Choroid plexus epithelial cell (primary cell): ENCODE measurements around the gene C1orf141.

ENCODE experiments used
- DNase-seq: peaks from one replicate; pipeline ENCODE4 v3.0.0-alpha.2; 2010; ENCODE audit warnings: low read depth
- H3K4me3 ChIP-seq: 2 replicates; pipeline ENCODE4 v1.5.1; 2011; ENCODE audit warnings: low read depth, mild to moderate bottlenecking, control low read depth, low read length, moderate library complexity
- TF ChIP-seq, protein P1 (sequence below): conservative IDR thresholded peaks from 2 replicates; pipeline ENCODE4 v1.5.1; 2011; ENCODE audit warnings: low read depth, mild to moderate bottlenecking, control low read depth, inconsistent platforms, low read length, moderate library complexity

C1orf141 gene

GRCh38 chr1:67058761-67059160 lies 76.0 kb downstream of the C1orf141 start:
- TF ChIP-seq, protein P1, sequence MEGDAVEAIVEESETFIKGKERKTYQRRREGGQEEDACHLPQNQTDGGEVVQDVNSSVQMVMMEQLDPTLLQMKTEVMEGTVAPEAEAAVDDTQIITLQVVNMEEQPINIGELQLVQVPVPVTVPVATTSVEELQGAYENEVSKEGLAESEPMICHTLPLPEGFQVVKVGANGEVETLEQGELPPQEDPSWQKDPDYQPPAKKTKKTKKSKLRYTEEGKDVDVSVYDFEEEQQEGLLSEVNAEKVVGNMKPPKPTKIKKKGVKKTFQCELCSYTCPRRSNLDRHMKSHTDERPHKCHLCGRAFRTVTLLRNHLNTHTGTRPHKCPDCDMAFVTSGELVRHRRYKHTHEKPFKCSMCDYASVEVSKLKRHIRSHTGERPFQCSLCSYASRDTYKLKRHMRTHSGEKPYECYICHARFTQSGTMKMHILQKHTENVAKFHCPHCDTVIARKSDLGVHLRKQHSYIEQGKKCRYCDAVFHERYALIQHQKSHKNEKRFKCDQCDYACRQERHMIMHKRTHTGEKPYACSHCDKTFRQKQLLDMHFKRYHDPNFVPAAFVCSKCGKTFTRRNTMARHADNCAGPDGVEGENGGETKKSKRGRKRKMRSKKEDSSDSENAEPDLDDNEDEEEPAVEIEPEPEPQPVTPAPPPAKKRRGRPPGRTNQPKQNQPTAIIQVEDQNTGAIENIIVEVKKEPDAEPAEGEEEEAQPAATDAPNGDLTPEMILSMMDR: no peak
- no peak overlapping the region for H3K4me3 ChIP-seq
- DNase-seq: peak; percentile 27

DNA sequence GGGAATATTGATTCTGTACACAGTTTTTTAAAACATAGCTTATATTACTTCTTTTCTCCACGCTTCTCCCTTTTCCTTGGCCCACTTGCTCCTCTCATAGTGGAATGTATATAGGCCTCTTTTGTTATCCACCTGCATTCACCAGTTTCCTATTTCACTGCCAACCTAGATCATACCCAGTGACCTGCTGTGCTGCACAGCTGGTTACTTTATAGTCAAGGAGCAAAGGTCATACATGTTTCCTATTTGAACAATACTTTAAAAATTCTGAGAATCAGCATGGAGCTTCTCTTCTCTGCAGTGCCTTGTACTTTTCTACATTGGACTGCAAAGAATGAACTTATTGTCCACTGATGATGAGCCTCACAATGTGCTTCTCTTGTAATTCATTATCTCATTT lies 76.5 kb downstream of the C1orf141 start:
- DNase-seq: peak; percentile 15
- TF ChIP-seq, protein P1: no peak
- no peak overlapping the region for H3K4me3 ChIP-seq

GRCh38 chr1:67053785-67054772 lies 80.7 kb downstream of the C1orf141 start, which contains the start of gene SLC35D1:
TSS of gene SLC35D1 (minus strand) at chr1:67054148. CDS start at chr1:67054013, 135 bp downstream.
- peak within 1 kb of the TSS; percentile 88 for H3K4me3 ChIP-seq
- TF ChIP-seq, protein P1: no peak
- DNase-seq: peak; percentile 52

DNA sequence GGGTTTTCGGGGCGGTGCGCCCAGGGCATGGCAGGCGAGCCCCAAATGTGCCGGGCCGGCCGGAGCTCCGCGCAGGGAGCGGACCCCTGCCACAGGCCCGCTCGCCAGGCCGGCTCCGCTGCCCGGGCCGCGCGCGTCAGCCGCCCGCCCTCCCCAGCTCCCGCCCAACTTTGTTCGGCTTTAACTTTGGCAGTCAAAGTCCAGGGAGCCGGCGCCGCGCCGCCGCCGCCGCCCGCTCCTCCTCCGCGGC lies 81.3 kb downstream of the C1orf141 start:
- DNase-seq: no peak
- peak overlapping the region; percentile 88 for H3K4me3 ChIP-seq
- TF ChIP-seq, protein P1: no peak

DNA sequence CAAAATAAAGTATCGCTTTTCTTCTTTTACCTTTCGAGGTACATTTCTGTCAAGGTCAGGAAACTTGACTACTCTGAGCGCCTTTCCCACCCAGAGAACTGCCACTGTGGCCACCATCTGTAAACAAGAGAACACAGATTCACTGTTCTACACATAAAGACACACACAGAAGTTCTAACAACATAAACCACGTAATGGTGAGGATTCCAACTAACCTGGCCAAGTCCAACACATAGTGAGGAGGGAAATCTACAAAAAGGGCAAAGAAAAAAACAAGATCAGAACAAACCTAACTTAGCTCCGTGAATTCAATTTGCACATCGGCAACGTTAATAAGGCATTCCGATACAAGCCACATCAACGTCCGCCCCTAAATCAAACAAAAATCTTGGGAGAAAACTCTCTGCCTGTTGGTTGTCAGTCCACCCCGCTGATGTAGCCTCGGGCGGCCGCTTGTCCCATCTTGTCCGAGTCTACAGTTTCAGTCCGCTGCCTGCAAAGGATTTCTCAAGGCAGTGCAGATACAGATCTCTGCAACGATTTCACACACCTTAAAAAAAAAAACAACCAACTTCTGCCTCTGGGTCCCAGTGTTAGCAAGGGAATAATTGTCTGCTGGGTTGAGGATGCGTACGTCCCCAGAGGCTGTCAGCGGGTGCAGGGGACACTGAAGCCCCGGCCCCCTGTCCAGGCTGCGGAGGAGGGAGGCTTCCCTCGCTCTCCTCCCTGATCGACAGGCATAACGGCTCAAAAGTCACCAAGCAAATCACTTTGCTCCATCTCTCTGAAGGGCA lies 81.8 kb downstream of the C1orf141 start:
- peak overlapping the region; percentile 88 for H3K4me3 ChIP-seq
- TF ChIP-seq, protein P1: no peak
- DNase-seq: peak; percentile 60

DNA sequence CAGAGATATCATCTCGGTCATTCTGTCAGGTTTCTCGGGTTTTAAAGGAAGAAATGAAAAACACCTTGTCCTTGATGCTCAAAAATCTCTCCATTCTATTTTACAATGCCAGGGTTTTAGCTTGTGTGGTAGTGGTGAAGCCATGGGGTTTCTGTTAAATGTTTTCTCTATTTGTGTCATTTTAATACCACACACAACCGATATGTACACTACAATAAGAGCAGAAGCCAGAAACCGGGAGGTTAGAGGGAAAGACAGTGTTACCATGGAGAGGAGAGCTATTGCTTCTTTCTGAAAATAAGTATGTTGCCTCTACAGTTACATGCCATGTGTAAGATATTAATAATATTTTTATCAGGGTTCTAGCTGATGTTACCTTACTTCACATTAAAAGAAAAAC lies 83.6 kb downstream of the C1orf141 start:
- DNase-seq: no peak
- no peak overlapping the region for H3K4me3 ChIP-seq
- TF ChIP-seq, protein P1: no peak
